GM23248 (cell line): Measurements from ENCODE around the gene ENO2. TPM values are rescaled to one million over a fixed set of nuclear protein-coding genes. Genes with fewer than 3 reads are reported as not detected.

Experiments
- DNase-seq: peaks from one replicate; pipeline ENCODE4 v3.0.0-alpha.2; 2015
- H2AFZ ChIP-seq: fragments of 200-600 bp; sonication (generic); 2 replicates; pipeline ENCODE4 v1.6.1; 2016; ENCODE audit warnings: antibody characterized with exemption
- H3F3A ChIP-seq: fragments of 200-600 bp; sonication (generic); 2 replicates; pipeline ENCODE4 v1.6.1; 2016; ENCODE audit warnings: mild to moderate bottlenecking, antibody characterized with exemption, mixed run types; ENCODE audit not compliant: insufficient read depth
- H3K27ac ChIP-seq: fragments of 200-600 bp; sonication (generic); 2 replicates; pipeline ENCODE4 v1.5.1; 2016; ENCODE audit warnings: mild to moderate bottlenecking
- H3K27me3 ChIP-seq: fragments of 200-600 bp; sonication (generic); replicated peaks from 2 replicates; pipeline ENCODE4 v1.6.1; 2016; ENCODE audit warnings: mild to moderate bottlenecking; ENCODE audit not compliant: insufficient read depth
- H3K36me3 ChIP-seq: fragments of 200-600 bp; sonication (generic); 2 replicates; pipeline ENCODE4 v1.6.1; 2016; ENCODE audit warnings: low read depth, mild to moderate bottlenecking
- H3K4me1 ChIP-seq: fragments of 200-600 bp; sonication (generic); 2 replicates; pipeline ENCODE4 v1.6.1; 2016; ENCODE audit warnings: mild to moderate bottlenecking; ENCODE audit not compliant: insufficient read depth
- H3K4me2 ChIP-seq: fragments of 200-600 bp; sonication (generic); one replicate; pipeline ENCODE4 v1.6.1; 2016; ENCODE audit warnings: mild to moderate bottlenecking; ENCODE audit not compliant: unreplicated experiment
- H3K4me3 ChIP-seq: fragments of 200-600 bp; sonication (generic); 2 replicates; pipeline ENCODE4 v1.5.1; 2016; ENCODE audit warnings: mild to moderate bottlenecking
- H3K79me2 ChIP-seq: fragments of 200-600 bp; sonication (generic); 2 replicates; pipeline ENCODE4 v1.6.1; 2016; ENCODE audit warnings: mild to moderate bottlenecking; ENCODE audit not compliant: insufficient read depth
- H3K9ac ChIP-seq: fragments of 200-600 bp; sonication (generic); 2 replicates; pipeline ENCODE4 v1.6.1; 2016; ENCODE audit warnings: mild to moderate bottlenecking
- H3K9me2 ChIP-seq: fragments of 200-600 bp; sonication (generic); 2 replicates; pipeline ENCODE4 v1.6.1; 2016; ENCODE audit warnings: mixed run types, mild to moderate bottlenecking, moderate library complexity; ENCODE audit not compliant: insufficient read depth
- H3K9me3 ChIP-seq: fragments of 200-600 bp; sonication (generic); one replicate; pipeline ENCODE4 v1.6.1; 2017; ENCODE audit warnings: low read depth
- H4K20me1 ChIP-seq: fragments of 200-600 bp; sonication (generic); 2 replicates; pipeline ENCODE4 v1.6.0; 2016; ENCODE audit not compliant: insufficient read depth
- EZH2 ChIP-seq: fragments of 200-600 bp; sonication (generic); IDR thresholded peaks from 2 replicates; pipeline ENCODE4 v1.6.1; 2018; ENCODE audit warnings: antibody characterized with exemption, mild to moderate bottlenecking; ENCODE audit not compliant: insufficient read depth, poor library complexity, severe bottlenecking
- EZH2phosphoT487 ChIP-seq: fragments of 200-600 bp; sonication (generic); IDR thresholded peaks from 2 replicates; pipeline ENCODE4 v1.6.1; 2018; ENCODE audit warnings: antibody characterized with exemption, moderate library complexity, mild to moderate bottlenecking, low read depth; ENCODE audit not compliant: insufficient read depth
- WGBS, 2 experiments: methylation state at CpG; one replicate each; pipeline ENCODE4 v1.1.6; 2015 to 2017; ENCODE audit warnings: low lambda C conversion rate in 2 of 2, low coverage in 1 of 2; ENCODE audit errors: missing lambda C conversion rate in 2 of 2; 5-methylcytosine and 5-hydroxymethylcytosine counted together
- in situ Hi-C: fragments of 300-500 bp; cut with MboI; formaldehyde crosslinking; loops from 2 replicates; pipeline ENCODE4 v1.15.0; 2020
- polyA plus RNA-seq: library from polyadenylated mRNA; unstranded; fragments of >200 nt; fragmentation: Nextera tagmentation; extraction: Ambion mirVana; gene quantifications from 2 replicates; pipeline ENCODE4 v1.2.1, GENCODE V29; 2016
- total RNA-seq: library from RNA; depleted of rRNA; stranded (reverse); fragments of >200 nt; shearing (Covaris generic); gene quantifications from 2 replicates; pipeline ENCODE4 v1.2.3, GENCODE V29; 2014

The ENO2 gene
- total and polyA plus RNA-seq, 2 experiments from 2014 or later, result 10.1 to 34.2 TPM

GRCh38 chr12:6932766-6933165 is 18.4 kb downstream of the ENO2 start:
- in situ Hi-C loops, result no loop called here
- peaks cover 46% of the 10 kb centered on the region for H3F3A ChIP-seq
- no peaks in the 10 kb centered on the region for H3K9me3 ChIP-seq
- no peak for DNase-seq
- 14 to 17% methylated on average over 1 of the region's 1 CpG for WGBS, 2 experiments
- H4K20me1 ChIP-seq, result peaks cover 14% of the 10 kb centered on the region; the same call in 1 of the 2 replicates
- peaks cover 26% of the 10 kb centered on the region for H3K4me1 ChIP-seq
- TF ChIP-seq EZH2phosphoT487 (no peak), EZH2 (no peak)
- H3K9ac ChIP-seq, result peak overlapping the region; percentile 17
- H3K36me3 ChIP-seq, result peaks cover 14% of the 10 kb centered on the region; the same call in 1 of the 2 replicates
- no peaks in the 10 kb centered on the region for H3K27me3 ChIP-seq
- 0 out of 2 replicates have a peak overlapping the region, but pooled peaks have one; percentile 30 for H3K27ac ChIP-seq
- no peak overlapping the region for H3K4me2 ChIP-seq
- no peak overlapping the region for H2AFZ ChIP-seq
- H3K79me2 ChIP-seq, result peaks cover 86% of the 10 kb centered on the region
- no peak overlapping the region for H3K4me3 ChIP-seq
- H3K9me2 ChIP-seq, result no peaks in the 10 kb centered on the region

DNA sequence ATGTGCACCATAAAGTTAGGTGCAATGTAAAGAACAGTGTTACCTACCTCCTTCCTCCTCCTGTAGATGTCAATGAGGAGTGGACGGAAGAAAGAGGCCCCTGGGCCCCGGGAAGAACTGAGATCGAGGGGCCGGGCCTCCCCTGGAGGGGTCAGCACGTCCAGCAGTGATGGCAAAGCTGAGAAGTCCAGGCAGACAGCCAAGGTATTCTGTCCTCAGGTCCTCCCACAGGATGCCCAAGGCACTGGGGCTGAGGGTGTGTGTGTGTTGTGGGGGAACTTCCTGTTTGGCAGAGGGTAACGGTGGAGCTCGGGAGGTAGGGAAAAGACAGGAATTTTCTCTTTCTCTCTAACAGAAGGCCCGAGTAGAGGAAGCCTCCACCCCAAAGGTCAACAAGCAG is 19.7 kb downstream of the ENO2 start:
- Histone ChIP-seq H3K4me3 (no peak overlapping the region), H3K36me3 (peaks cover 14% of the 10 kb centered on the region; the same call in 1 of the 2 replicates), H3K9me2 (no peaks in the 10 kb centered on the region), H3F3A (peaks cover 48% of the 10 kb centered on the region), H3K9me3 (no peaks in the 10 kb centered on the region), H3K4me2 (no peak overlapping the region), H3K27ac (peak overlapping the region; percentile 30), H4K20me1 (peaks cover 14% of the 10 kb centered on the region; the same call in 1 of the 2 replicates), H3K27me3 (no peaks in the 10 kb centered on the region), H3K4me1 (peaks cover 29% of the 10 kb centered on the region), H3K79me2 (peaks cover 76% of the 10 kb centered on the region), H3K9ac (peak overlapping the region; percentile 30; the same call in 1 of the 2 replicates), H2AFZ (no peak overlapping the region)
- in situ Hi-C loops, result no loop called here
- TF ChIP-seq EZH2 (no peak), EZH2phosphoT487 (no peak)
- DNase-seq, result peak; percentile 42
- WGBS, 2 experiments, result 62 to 63% methylated on average over 8 of the region's 8 CpGs

DNA sequence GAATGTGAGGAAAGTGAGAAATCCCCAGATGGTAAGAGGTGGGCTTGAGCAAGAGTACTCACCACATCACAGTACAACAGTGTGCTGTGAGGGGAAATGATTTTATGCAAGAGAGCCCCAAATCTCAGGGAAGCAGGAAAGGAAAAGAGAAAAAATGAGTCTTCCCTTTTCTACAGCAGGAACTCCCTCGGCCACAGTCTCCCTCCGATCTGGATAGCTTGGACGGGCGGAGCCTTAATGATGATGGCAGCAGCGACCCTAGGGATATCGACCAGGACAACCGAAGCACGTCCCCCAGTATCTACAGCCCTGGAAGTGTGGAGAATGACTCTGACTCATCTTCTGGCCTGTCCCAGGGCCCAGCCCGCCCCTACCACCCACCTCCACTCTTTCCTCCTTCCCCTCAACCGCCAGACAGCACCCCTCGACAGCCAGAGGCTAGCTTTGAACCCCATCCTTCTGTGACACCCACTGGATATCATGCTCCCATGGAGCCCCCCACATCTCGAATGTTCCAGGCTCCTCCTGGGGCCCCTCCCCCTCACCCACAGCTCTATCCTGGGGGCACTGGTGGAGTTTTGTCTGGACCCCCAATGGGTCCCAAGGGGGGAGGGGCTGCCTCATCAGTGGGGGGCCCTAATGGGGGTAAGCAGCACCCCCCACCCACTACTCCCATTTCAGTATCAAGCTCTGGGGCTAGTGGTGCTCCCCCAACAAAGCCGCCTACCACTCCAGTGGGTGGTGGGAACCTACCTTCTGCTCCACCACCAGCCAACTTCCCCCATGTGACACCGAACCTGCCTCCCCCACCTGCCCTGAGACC is 21.2 kb downstream of the ENO2 start:
- no peak overlapping the region for H2AFZ ChIP-seq
- H3F3A ChIP-seq, result peaks cover 62% of the 10 kb centered on the region
- H3K4me3 ChIP-seq, result no peak overlapping the region
- no peaks in the 10 kb centered on the region for H3K9me2 ChIP-seq
- H3K79me2 ChIP-seq, result peaks cover 62% of the 10 kb centered on the region
- H3K4me1 ChIP-seq, result peaks cover 19% of the 10 kb centered on the region
- H3K36me3 ChIP-seq, result peaks cover 18% of the 10 kb centered on the region; the same call in 1 of the 2 replicates
- TF ChIP-seq EZH2 (no peak), EZH2phosphoT487 (no peak)
- H3K9ac ChIP-seq, result peak overlapping the region; percentile 30; the same call in 1 of the 2 replicates
- H3K27ac ChIP-seq, result peak overlapping the region; percentile 35
- no peaks in the 10 kb centered on the region for H3K9me3 ChIP-seq
- no peaks in the 10 kb centered on the region for H3K27me3 ChIP-seq
- no peak overlapping the region for H3K4me2 ChIP-seq
- in situ Hi-C loops, result no loop called here
- H4K20me1 ChIP-seq, result peaks cover 14% of the 10 kb centered on the region; the same call in 1 of the 2 replicates
- WGBS, 2 experiments, result 34 to 52% methylated on average over 8 to 14 of the region's 14 CpGs
- DNase-seq, result peak; percentile 55

DNA sequence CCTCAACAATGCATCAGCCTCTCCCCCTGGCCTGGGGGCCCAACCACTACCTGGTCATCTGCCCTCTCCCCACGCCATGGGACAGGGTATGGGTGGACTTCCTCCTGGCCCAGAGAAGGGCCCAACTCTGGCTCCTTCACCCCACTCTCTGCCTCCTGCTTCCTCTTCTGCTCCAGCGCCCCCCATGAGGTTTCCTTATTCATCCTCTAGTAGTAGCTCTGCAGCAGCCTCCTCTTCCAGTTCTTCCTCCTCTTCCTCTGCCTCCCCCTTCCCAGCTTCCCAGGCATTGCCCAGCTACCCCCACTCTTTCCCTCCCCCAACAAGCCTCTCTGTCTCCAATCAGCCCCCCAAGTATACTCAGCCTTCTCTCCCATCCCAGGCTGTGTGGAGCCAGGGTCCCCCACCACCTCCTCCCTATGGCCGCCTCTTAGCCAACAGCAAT is 21.8 kb downstream of the ENO2 start:
- no peak overlapping the region for H3K4me2 ChIP-seq
- H3K27me3 ChIP-seq, result no peaks in the 10 kb centered on the region
- H3K9ac ChIP-seq, result peak overlapping the region; percentile 91; the same call in 1 of the 2 replicates
- peaks cover 15% of the 10 kb centered on the region; the same call in 1 of the 2 replicates for H3K4me1 ChIP-seq
- H3F3A ChIP-seq, result peaks cover 64% of the 10 kb centered on the region
- H3K9me3 ChIP-seq, result no peaks in the 10 kb centered on the region
- H3K9me2 ChIP-seq, result no peaks in the 10 kb centered on the region
- H3K27ac ChIP-seq, result no peak overlapping the region
- 93 to 99% methylated on average over 3 of the region's 3 CpGs for WGBS, 2 experiments
- H3K36me3 ChIP-seq, result peaks cover 18% of the 10 kb centered on the region; the same call in 1 of the 2 replicates
- H2AFZ ChIP-seq, result no peak overlapping the region
- peaks cover 55% of the 10 kb centered on the region for H3K79me2 ChIP-seq
- in situ Hi-C loops, result no loop called here
- no peak overlapping the region for H3K4me3 ChIP-seq
- H4K20me1 ChIP-seq, result peaks cover 9% of the 10 kb centered on the region; the same call in 1 of the 2 replicates
- TF ChIP-seq EZH2 (no peak), EZH2phosphoT487 (no peak)
- no peak for DNase-seq
